Stimulated activated CD4-positive, alpha-beta T cell treated with anti-CD3 and anti-CD28 coated beads, Interleukin-12 subunit alpha, Interleukin-12 subunit beta, amount 100 ng/mL, for 48 hours (primary cell): ENCODE measurements around the gene KDM8.

ENCODE experiments used
- DNase-seq, 3 donors: peaks; one replicate each; pipeline ENCODE4 v3.0.0-alpha.2; 2020; ENCODE audit warnings: low read depth in 2 of 3, low spot score in 1 of 3

Gene KDM8

DNA sequence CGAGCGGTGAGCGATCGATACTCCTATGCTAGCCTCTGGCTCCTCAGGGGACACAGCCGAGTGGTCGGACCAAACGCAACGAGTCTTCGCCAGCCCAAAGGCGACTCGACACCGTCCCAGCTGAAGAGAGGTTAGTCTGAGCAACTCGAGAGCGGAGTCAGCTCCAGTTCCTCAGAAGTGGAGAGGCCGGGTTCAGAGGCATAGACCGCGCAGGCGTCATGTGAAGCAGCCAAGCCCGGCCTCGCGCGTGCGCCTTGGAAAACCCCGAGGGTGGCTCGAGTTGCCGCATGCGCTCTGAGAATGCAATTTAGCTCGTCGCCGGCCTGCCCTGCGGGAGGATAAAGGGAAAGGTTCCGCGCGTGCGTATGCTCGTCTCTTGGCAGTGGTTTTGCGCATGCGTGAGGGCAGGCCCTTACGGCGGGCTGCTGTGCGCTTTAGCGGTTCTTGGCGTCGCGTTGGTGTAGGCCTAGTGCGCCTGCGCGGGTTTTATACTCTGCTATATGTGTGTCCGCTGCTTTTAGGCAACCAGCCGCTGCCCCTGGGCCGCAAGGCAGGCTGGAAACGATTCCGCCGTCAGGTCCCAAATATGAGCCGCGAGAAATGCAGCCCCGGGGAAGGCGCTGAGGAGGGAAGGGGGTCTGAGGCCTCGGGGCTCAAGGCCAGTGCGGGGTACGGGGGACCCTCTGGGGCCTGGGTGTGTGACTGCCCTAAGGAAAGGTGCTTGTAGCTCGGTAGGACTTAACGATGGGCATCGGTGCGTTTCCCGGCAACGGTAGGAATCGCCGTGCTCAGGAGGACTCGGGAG is at the start of gene KDM8:
Gene KDM8 (plus strand): TSS at position 20 of the 805 bp plus-strand sequence. CDS start 6,598 bp downstream, outside the sequence.
- DNase-seq = peak; percentile 96 to 99 (median 99)

DNA sequence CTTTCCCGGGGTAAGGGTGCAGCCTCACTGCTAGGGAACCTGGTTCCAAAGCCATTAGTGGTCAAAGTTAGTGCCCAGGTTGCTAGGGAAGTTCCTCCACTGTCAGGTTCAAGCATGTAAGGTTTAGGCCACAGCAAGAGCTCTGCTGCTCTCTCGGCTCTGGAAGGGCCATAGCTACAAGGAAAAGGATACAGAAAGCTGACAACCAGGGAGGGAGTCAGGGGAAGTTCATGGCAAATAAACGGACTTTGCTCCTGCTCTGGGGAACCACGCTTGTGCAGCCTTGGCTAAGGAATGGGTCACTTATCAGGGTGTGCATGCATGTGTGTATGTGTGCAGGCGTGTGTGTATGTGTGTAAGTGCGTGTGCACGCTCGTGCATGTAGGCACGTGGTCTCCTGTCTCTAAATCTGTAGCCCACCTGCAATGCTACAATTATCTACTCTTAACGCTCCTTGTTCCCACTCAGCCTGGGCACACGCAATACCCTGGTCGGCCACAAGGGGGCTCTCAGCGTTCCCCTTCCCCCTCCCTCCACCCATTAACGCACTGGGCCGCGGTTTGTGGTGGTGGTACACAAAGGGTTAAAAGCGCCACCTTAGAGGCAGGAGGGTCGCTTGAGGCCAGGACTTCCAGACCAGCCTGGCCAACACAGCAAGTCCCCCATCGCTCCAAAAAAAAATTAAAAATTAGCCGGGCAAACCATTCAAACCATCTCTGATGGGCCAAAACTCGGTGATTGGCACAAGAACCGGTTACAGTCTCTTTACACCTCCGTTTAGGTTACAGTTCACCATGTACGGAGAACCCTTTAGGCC is 48.4 kb upstream of the KDM8 start:
- peak; percentile 49 to 74 (median 60) for DNase-seq

- no peak for DNase-seq
Observed at GRCh38 chr16:27156579-27156978, 46.7 kb upstream of the KDM8 start.

DNA sequence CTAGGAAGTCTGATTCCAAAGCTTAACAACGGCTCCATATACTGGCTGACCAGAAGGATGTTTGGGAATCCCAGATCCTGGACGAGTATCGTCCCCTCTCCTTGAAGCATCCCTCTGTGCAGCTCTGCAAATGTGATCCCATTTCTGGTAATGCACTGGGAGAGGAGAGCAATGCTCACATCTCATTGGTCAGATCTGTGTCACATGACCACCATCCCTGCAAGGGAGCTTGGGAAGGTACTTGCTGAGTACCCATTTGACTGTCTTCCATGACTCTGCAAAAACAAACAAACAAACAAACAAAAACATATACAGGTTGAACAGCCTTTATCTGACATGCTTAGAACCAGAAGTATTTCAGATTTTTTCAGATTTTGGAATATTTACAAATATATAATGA is 41.9 kb upstream of the KDM8 start:
- no peak for DNase-seq

DNA sequence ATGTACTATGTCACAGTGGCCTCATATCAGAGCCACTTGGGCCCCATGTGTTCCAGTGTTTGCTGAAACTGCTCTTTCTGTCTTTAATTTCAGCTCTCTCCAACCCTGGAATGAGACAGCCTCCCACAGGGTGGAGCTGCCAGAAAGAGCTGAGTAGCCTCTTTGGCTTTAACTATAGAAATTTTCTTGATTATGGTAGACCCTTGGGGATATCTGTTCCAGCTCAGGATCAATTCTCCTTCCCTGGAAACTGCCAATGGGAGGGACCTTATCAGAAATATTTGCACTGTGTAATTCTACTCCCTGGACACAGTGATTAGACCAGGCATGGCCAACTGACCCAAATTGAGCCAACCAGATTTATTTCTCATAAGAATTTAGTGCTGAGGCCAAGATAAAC is 39.0 kb upstream of the KDM8 start:
- DNase-seq = no peak

DNA sequence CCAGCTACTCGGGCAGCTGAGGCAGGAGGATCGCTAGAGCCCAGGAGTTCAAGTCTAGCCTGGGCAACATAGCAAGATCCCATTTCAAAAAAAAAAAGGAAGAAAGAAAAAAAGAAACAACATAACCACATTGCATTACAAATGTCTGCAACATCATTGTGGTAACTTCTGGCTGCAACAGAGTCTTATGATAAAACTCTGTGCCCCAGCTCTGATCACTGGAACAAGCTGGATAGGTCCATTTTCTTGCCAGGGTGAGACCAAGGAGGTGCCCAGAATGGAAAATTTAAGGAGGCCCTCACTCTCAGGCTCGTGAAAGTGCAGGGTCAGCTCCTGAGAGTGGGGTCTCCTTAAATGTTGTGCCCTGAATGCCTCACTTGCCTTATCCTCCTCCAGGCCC is 37.8 kb upstream of the KDM8 start:
- no peak for DNase-seq

- DNase-seq = no peak
Observed at GRCh38 chr16:27168790-27169189, 34.5 kb upstream of the KDM8 start.

DNA sequence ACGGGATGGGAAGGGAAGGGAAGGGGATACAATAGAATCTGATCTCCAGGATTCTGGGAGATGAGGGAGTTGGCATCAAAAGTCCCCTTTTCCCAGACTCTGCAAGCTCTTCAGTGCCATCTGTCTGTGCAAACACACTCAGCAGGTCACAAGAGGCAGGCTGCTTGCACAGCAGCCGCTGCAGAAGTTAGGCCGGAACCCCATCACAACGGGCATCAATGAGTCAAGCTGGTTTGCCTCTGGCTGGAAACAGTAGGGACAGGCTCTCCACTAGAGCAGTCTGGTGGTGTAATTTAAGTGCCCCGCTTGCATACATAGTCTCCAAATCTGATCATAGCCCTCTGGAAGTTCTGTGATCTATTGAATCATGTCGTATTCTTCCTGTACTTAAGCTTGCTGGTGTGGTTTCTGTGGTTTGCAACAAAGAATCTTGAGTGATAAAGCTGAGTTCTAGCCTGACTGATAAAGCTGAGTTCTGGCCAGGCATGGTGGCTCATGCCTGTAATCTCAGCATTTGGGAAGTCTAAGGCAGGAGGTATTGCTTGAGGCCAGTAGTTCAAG is 33.7 kb upstream of the KDM8 start:
- peak; percentile 55 to 76 (median 57) for DNase-seq

GRCh38 chr16:27171584-27171983 is 31.7 kb upstream of the KDM8 start:
- no peak for DNase-seq

DNA sequence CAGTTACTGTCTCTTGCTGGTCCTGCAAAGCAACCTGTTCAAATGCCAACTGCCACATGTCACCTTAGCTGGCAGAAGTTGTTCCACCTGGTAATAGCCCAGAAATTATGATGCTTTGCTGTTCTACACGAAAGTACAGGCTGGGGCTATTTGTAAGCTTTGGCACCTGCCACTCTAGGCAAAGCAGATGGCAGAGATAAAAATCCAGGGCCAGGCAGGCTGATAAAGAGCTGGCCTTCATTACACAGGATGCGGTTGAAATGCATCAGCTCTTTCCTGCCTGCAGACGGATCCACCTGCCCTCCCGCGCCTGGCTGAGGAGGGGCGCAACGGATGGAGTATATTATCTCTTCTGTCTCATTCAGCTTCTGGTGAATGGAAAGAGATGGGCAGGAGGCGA is 29.3 kb upstream of the KDM8 start:
- DNase-seq = peak in 1 of 3 donors; percentile 14

- no peak for DNase-seq
Observed at GRCh38 chr16:27174798-27175197, 28.5 kb upstream of the KDM8 start.

- DNase-seq = no peak
Observed at GRCh38 chr16:27175888-27176287, 27.4 kb upstream of the KDM8 start.

- peak in 1 of 3 donors; percentile 37 for DNase-seq
Observed at GRCh38 chr16:27177031-27177774, 26.1 kb upstream of the KDM8 start.

DNA sequence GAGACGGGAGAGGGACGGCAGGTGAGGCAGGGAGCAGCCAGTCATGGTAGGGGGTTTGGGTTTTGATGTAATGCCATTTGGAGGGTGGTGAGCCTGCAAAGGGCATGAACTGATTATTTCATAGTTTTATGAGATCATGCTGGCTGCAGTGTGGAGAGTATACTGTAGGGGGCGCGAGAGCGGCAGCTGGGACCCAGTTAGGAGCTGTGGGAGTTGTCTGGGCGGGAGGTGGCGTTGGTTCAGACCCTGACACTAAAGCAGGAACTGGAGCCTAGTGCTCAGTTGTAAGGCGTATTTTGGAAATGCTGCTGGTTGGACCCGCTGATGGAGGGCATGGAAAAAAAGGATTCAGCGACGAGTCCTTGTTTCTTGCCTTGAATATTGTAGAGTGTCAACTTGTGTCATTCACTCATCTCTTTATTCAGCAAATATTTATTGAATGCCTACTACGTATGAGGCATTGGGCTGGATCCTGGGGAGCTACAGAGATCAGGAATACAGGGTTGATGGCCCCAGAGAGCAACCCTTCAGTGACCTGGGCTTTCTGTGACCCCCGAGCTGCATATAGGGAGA is 23.7 kb upstream of the KDM8 start:
- DNase-seq = peak; percentile 80 to 94 (median 83)

DNA sequence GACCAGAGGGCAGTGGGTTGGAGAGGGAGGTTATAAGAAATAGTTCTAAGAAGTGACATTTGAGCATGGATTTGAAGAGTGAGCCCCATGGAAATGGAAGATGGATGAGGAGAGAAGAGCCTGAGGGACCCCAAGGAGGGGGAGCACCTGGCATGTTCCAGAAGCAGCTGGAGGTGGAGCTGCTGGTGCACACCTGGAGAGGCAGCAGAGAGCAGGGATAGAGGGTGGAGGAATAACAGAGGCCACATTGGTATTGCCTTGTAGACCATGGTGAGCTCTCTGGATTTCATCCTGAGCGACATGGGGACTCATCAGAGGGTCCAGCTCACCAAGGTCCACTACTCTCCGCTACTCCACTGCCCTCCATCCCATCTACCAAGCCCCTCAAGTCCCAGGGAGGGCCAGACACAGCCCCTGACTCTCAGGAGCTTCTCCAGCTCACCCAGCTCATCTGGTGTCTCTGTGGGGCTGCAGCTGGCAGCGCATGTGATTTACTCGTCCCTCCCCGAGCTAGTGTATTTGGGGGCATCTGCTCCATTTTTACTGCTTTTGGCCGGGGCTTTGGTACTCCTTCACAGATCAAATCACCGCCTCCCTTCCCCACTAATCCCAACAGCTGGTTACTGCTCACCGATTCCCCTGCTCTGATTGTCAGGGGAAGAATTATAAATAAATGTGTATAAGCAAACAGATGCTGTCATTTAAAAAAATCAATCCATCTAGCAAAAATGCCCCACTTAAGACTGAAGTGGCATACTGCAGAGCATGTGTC is 22.1 kb upstream of the KDM8 start:
- no peak for DNase-seq

- DNase-seq = no peak
Observed at GRCh38 chr16:27182906-27183405, 20.4 kb upstream of the KDM8 start.

DNA sequence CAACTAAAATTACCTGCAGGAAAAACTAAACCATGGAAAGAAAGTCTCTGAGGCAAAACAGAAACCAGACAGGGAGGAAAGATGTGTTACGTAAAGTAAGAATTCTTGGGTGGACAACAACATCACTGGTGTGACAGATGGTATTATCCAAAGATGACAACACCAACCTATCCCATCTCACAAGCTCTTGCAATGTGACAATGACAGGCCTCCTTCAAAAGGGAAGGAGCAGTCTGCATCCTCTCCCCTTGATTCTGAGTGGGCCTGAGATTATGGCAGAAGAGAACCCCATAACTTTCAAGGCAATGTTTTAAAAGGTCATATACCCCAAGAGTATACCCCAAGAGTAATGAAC is 17.6 kb upstream of the KDM8 start:
- DNase-seq = no peak

GRCh38 chr16:27188633-27189032 is 14.7 kb upstream of the KDM8 start:
- no peak for DNase-seq

DNA sequence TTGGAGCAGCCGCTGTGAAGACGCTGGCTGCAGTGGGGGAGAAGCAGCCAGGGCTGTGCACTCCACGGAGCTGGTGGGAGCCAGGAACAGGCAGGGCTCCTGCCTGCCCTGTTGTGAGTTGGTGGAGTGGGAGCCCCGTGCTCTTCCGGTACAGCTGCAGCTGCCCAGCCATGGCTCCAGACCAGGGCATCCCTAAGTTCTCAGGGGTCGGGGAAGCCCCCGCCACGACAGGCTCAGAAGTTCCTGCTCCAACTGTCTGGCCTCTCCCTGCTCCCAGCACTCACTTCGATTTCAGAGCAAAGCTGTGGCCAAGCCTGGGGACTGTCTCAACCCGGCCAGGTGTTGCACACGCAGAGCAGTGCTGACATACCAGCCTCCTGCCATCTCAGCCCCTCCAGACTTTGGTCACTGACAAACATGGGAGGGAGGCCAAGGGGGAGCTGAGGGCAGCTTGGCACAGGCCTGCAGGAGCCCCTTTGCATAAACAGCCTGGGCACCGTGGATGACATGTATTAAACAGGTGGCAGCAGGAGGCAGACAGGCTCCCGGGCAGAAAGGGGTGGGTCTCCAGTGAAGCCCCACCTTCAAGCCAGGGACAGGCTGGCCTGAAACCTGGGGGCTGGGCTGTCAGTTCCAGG is 13.9 kb upstream of the KDM8 start:
- DNase-seq = no peak
